ENCODE results near the gene NAT8L. TPM values are rescaled to one million over a fixed set of nuclear protein-coding genes. Genes with fewer than 3 reads are reported as not detected.

The NAT8L gene
- total RNA-seq, 1 donor from 2014 or later = 1.6 TPM

DNA sequence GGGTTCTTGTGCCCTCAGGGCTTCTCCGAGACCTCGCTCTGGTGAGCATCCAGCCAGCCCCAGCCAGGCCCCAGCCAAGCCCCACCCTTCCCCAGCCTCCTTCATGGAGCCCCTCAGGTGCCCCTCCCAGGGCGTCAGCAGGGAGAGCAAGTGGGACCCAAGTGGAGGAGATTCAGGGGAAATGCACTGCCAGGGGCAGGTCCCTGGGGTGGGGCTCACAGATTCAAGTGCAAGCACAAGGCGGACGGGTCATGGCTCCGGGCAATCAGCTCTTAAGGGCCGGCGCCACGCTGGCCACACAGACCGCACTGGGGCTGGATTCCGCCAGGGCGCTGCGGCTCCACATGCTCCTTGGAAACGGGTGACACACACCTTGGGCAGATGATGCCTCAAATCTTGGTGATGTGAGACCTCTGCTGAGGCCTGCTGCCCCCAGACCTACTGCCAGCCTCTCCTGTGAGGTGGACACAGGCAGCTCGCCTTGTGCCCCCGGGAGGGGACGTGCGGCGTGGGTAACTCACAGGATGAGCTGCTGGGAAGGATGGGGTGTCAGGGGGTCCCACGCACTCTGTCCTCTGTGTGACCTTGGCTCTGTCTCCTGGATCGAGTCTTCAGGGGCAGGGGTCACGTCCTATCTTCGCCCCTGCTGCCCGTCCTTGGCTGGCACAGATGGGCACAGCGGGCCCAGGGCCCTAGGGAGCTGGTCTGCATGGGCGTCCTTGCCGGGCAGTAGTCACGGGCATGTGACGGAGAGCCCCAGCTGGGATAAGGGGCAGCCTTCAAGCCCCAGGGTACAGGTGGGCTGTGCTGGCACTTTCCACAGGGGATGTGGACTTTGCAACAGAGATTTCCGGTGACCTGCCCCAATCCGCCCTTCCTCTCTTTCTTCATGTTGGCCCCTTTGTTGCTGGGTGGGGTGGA lies 17.1 kb downstream of the NAT8L start:
- Histone ChIP-seq H3K9me3 (ENCODE audit: insufficient read depth, low read depth, low read length) (no peaks in the 10 kb centered on the region), H3K36me3 (ENCODE audit: insufficient read depth, low read length) (no peaks in the 10 kb centered on the region), H3K4me3 (ENCODE audit: insufficient read depth, low read depth, low read length) (no peak overlapping the region), H3K4me1 (ENCODE audit: insufficient read depth, low read length) (no peaks in the 10 kb centered on the region), H3K4me2 (ENCODE audit: low read length) (no peak overlapping the region), H2AFZ (ENCODE audit: low read depth, low read length) (no peak overlapping the region), H3K79me2 (ENCODE audit: insufficient read depth, low read length) (no peaks in the 10 kb centered on the region), H3K27ac (ENCODE audit: low read depth, low read length) (no peak overlapping the region), H4K20me1 (ENCODE audit: insufficient read depth, low read length) (no peaks in the 10 kb centered on the region), H3K27me3 (ENCODE audit: insufficient read depth, low read length) (peaks cover 2% of the 10 kb centered on the region), H3K9ac (ENCODE audit: low read length) (no peak overlapping the region)
- no peak overlapping the region for H3K27ac Mint-ChIP-seq (ENCODE audit: unreplicated experiment)
- TF ChIP-seq, protein P1, sequence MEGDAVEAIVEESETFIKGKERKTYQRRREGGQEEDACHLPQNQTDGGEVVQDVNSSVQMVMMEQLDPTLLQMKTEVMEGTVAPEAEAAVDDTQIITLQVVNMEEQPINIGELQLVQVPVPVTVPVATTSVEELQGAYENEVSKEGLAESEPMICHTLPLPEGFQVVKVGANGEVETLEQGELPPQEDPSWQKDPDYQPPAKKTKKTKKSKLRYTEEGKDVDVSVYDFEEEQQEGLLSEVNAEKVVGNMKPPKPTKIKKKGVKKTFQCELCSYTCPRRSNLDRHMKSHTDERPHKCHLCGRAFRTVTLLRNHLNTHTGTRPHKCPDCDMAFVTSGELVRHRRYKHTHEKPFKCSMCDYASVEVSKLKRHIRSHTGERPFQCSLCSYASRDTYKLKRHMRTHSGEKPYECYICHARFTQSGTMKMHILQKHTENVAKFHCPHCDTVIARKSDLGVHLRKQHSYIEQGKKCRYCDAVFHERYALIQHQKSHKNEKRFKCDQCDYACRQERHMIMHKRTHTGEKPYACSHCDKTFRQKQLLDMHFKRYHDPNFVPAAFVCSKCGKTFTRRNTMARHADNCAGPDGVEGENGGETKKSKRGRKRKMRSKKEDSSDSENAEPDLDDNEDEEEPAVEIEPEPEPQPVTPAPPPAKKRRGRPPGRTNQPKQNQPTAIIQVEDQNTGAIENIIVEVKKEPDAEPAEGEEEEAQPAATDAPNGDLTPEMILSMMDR (IDR thresholded peaks at IDR 0.05; ENCODE audit: insufficient read depth, low read depth, low read length) = no peak
- no peak for TF ChIP-seq EZH2 (IDR thresholded peaks at IDR 0.05; ENCODE audit: insufficient read depth, low read length)
- no peak overlapping the region for H3K4me3 Mint-ChIP-seq (ENCODE audit: unreplicated experiment)
- peaks cover 2% of the 10 kb centered on the region for H3K4me1 Mint-ChIP-seq (ENCODE audit: low read depth, unreplicated experiment)
- no peaks in the 10 kb centered on the region for H3K9me3 Mint-ChIP-seq (ENCODE audit: unreplicated experiment)
- peaks cover 34% of the 10 kb centered on the region for H3K27me3 Mint-ChIP-seq (ENCODE audit: low read depth, unreplicated experiment)
- FAIRE-seq (no peak), DNase-seq (ENCODE audit: low read depth) (no peak)
- H3K36me3 Mint-ChIP-seq (ENCODE audit: low read depth, unreplicated experiment) = no peaks in the 10 kb centered on the region

GRCh38 chr4:2076908-2077536 lies 17.9 kb downstream of the NAT8L start:
- FAIRE-seq (no peak), DNase-seq (ENCODE audit: low read depth) (no peak)
- Mint-ChIP-seq H3K4me1 (ENCODE audit: low read depth, unreplicated experiment) (peaks cover 2% of the 10 kb centered on the region), H3K27me3 (ENCODE audit: low read depth, unreplicated experiment) (peaks cover 38% of the 10 kb centered on the region), H3K27ac (ENCODE audit: unreplicated experiment) (no peak overlapping the region), H3K4me3 (ENCODE audit: unreplicated experiment) (no peak overlapping the region), H3K36me3 (ENCODE audit: low read depth, unreplicated experiment) (no peaks in the 10 kb centered on the region), H3K9me3 (ENCODE audit: unreplicated experiment) (no peaks in the 10 kb centered on the region)
- Histone ChIP-seq H3K9ac (ENCODE audit: low read length) (no peak overlapping the region), H3K36me3 (ENCODE audit: insufficient read depth, low read length) (no peaks in the 10 kb centered on the region), H3K27ac (ENCODE audit: low read depth, low read length) (no peak overlapping the region), H3K4me3 (ENCODE audit: insufficient read depth, low read depth, low read length) (no peak overlapping the region), H4K20me1 (ENCODE audit: insufficient read depth, low read length) (no peaks in the 10 kb centered on the region), H3K4me2 (ENCODE audit: low read length) (no peak overlapping the region), H3K9me3 (ENCODE audit: insufficient read depth, low read depth, low read length) (no peaks in the 10 kb centered on the region), H3K79me2 (ENCODE audit: insufficient read depth, low read length) (no peaks in the 10 kb centered on the region), H3K4me1 (ENCODE audit: insufficient read depth, low read length) (no peaks in the 10 kb centered on the region), H2AFZ (ENCODE audit: low read depth, low read length) (no peak overlapping the region), H3K27me3 (ENCODE audit: insufficient read depth, low read length) (no peaks in the 10 kb centered on the region)
- TF ChIP-seq, protein P1 (IDR thresholded peaks at IDR 0.05; ENCODE audit: insufficient read depth, low read depth, low read length) = no peak
- TF ChIP-seq EZH2 (IDR thresholded peaks at IDR 0.05; ENCODE audit: insufficient read depth, low read length) = no peak

Measured in astrocyte (in vitro differentiated cells and primary cell).